Body of pancreas (tissue), 4 donors: ENCODE data around the gene OSER1.

ENCODE experiments used
- POLR2A ChIP-seq, 3 donors: fragments of 450-650 bp; IDR thresholded peaks; one replicate each; pipeline ENCODE4 v1.6.1; 2016; ENCODE audit warnings: antibody characterized with exemption in 3 of 3, mild to moderate bottlenecking in 2 of 3
- TF ChIP-seq, protein P1 (sequence below), 7 experiments: fragments of 450-650 bp in 4 of 7; fragments of 200-600 bp in 3 of 7; sonication (generic) in 3 of 7; IDR thresholded peaks; one replicate each; pipeline ENCODE4 v1.5.1; 2016 to 2019; ENCODE audit warnings: antibody characterized with exemption in 7 of 7

DNA sequence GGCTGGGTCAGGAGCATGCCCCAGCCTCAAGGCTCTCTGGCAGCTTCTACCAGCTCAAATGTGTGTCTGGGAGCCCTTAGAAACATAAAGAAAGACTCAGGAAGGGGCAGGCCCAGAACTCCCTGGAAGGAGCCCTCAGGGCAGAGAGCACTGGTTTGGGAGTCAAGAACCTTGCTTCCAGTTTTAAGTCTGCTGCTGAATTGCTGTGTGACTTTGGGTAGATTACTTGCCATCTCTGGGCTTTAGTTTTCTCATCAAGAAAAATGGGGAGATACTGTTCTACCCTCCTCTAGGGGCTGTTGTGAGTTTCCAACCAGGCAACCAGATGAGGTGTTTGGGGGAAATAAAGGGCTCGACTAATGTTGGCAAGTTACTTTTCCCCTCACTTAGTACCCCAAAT lies 45.4 kb upstream of the OSER1 start:
- TF ChIP-seq, protein P1, sequence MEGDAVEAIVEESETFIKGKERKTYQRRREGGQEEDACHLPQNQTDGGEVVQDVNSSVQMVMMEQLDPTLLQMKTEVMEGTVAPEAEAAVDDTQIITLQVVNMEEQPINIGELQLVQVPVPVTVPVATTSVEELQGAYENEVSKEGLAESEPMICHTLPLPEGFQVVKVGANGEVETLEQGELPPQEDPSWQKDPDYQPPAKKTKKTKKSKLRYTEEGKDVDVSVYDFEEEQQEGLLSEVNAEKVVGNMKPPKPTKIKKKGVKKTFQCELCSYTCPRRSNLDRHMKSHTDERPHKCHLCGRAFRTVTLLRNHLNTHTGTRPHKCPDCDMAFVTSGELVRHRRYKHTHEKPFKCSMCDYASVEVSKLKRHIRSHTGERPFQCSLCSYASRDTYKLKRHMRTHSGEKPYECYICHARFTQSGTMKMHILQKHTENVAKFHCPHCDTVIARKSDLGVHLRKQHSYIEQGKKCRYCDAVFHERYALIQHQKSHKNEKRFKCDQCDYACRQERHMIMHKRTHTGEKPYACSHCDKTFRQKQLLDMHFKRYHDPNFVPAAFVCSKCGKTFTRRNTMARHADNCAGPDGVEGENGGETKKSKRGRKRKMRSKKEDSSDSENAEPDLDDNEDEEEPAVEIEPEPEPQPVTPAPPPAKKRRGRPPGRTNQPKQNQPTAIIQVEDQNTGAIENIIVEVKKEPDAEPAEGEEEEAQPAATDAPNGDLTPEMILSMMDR (IDR thresholded peaks at IDR 0.05): no peak
- TF ChIP-seq POLR2A (IDR thresholded peaks at IDR 0.05): no peak
